Upper lobe of right lung (tissue), 1 donor: ENCODE results near the gene DENND5B. TPM values are rescaled to one million over a fixed set of nuclear protein-coding genes. Genes with fewer than 3 reads are reported as not detected.
"Not testable (repeated sequence)": the region's sequence is repeated elsewhere in the genome, so short reads cannot be mapped to it uniquely, and the experiment has no call there.

ENCODE experiments used
- ATAC-seq: fragments of 200-7000 bp; cut with Tn5 transposase; one replicate; pipeline ENCODE4 v1.9.1; 2020; ENCODE audit warnings: mild to moderate bottlenecking, moderate library complexity
- DNase-seq: peaks from one replicate; pipeline ENCODE4 v3.0.0-alpha.2; 2020
- H3K27ac ChIP-seq: fragments of 200-600 bp; one replicate; pipeline ENCODE4 v1.8.0; 2022
- H3K27me3 ChIP-seq: fragments of 200-600 bp; one replicate; pipeline ENCODE4 v1.8.0; 2022; ENCODE audit warnings: mild to moderate bottlenecking
- H3K36me3 ChIP-seq: fragments of 200-600 bp; one replicate; pipeline ENCODE4 v1.8.0; 2022
- H3K4me1 ChIP-seq: fragments of 200-600 bp; one replicate; pipeline ENCODE4 v1.8.0; 2022
- H3K4me3 ChIP-seq: fragments of 200-600 bp; one replicate; pipeline ENCODE4 v1.8.0; 2022; ENCODE audit warnings: mild to moderate bottlenecking
- H3K9me3 ChIP-seq: fragments of 200-600 bp; one replicate; pipeline ENCODE4 v1.8.0; 2022
- CTCF ChIP-seq: fragments of 200-600 bp; IDR thresholded peaks from one replicate; pipeline ENCODE4 v1.8.0; 2022; ENCODE audit warnings: antibody characterized with exemption
- intact Hi-C: fragments of 100-400 bp; cut with DNase I; formaldehyde crosslinking; loops from one replicate; pipeline ENCODE4 v1.11.0; 2022
- total RNA-seq: library from RNA; stranded (reverse); fragmentation: NEBNext Ultra II Directional; extraction: Animal tissue kit (Norgen Biotek cat#: 25700); gene quantifications from one replicate; pipeline ENCODE4 v1.2.1, GENCODE V29; 2021
- donor health status: DM: no; HTN: yes; CAD: no; lungs with severe emphysema.

The DENND5B gene
- total RNA-seq, 1 donor from 2014 or later, result 7.5 TPM

DNA sequence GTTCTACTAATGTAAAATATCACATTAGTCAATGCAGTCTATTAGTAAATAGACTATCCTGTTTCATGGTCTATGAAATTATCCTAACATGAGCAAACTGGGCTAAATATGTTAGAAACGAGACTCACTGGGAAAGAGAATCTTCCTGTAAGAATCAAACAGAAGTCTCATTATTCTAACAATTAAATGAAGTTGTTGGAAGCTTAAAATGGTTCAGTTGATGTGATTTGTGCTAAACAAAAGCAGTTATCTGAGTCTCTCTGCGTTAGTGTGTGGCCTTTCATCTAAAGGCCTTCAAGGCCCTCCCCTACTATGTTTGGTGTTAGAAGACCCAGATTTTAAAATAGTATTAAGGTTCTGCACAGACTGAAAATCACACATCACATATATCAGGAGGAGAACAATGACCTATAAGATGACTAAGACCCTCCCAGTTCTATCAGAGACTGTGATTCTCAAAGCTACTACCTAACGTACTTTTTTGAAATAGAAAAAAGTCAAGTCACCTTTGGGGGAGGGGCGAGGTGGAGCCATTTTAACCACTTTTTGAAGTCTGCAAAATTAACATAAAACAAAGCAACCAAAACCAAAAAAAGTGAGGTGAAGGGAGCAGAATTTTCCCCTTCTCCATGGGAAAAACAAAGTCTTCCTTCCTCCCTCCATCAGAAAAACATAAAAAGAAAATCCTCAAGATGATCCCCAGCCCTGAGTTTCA, 82.3 kb downstream of the DENND5B start:
- Histone ChIP-seq H3K4me1 (no peaks in the 10 kb centered on the region), H3K27me3 (no peaks in the 10 kb centered on the region), H3K4me3 (no peak overlapping the region), H3K9me3 (no peaks in the 10 kb centered on the region), H3K36me3 (no peaks in the 10 kb centered on the region), H3K27ac (no peak overlapping the region)
- ATAC-seq (no peak), DNase-seq (no peak)
- TF ChIP-seq CTCF, result no peak
- intact Hi-C loops, result no loop called here

GRCh38 chr12:31507966-31508365, 83.0 kb downstream of the DENND5B start:
- Histone ChIP-seq H3K27ac (no peak overlapping the region), H3K4me1 (no peaks in the 10 kb centered on the region), H3K9me3 (no peaks in the 10 kb centered on the region), H3K4me3 (no peak overlapping the region), H3K36me3 (no peaks in the 10 kb centered on the region), H3K27me3 (no peaks in the 10 kb centered on the region)
- intact Hi-C loops, result no loop called here
- TF ChIP-seq CTCF, result no peak
- DNase-seq (no peak), ATAC-seq (no peak)

- TF ChIP-seq CTCF, result no peak
- Histone ChIP-seq H3K27me3 (no peaks in the 10 kb centered on the region), H3K9me3 (no peaks in the 10 kb centered on the region), H3K4me1 (no peaks in the 10 kb centered on the region), H3K4me3 (no peak overlapping the region), H3K27ac (no peak overlapping the region), H3K36me3 (no peaks in the 10 kb centered on the region)
- intact Hi-C loops, result no loop called here
- no peak for ATAC-seq
- DNase-seq, result no peak
Observed at GRCh38 chr12:31506515-31507306, 84.2 kb downstream of the DENND5B start.

GRCh38 chr12:31504625-31505222, 86.2 kb downstream of the DENND5B start:
- ATAC-seq, result no peak
- Histone ChIP-seq H3K4me1 (no peaks in the 10 kb centered on the region), H3K9me3 (no peaks in the 10 kb centered on the region), H3K27me3 (no peaks in the 10 kb centered on the region), H3K36me3 (no peaks in the 10 kb centered on the region), H3K4me3 (no peak overlapping the region), H3K27ac (no peak overlapping the region)
- intact Hi-C loops, result no loop called here
- no peak for TF ChIP-seq CTCF
- DNase-seq, result no peak

DNA sequence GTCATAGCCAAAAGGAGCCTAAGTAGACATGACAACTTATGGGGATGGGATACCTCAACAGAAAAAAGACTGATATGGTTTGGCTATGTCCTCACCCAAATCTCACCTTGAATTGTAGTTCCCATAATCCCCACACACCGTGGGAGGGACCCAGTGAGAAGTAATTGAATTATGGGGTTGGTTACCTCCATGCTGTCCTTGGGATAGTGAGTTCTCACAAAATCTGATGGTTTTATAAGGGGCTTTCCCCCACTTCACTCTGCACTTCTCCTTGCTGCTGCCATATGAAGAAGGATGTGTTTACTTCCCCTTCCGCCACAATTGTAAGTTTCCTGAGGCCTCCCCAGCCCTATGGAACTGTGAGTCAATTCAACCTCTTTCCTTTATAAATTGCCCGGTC, 89.9 kb downstream of the DENND5B start:
- ATAC-seq, H3K4me1 ChIP-seq, intact Hi-C loops, DNase-seq, H3K27me3 ChIP-seq, H3K4me3 ChIP-seq, H3K36me3 ChIP-seq, H3K27ac ChIP-seq, H3K9me3 ChIP-seq: not testable (repeated sequence)

- Histone ChIP-seq H3K27ac (no peak overlapping the region), H3K27me3 (no peaks in the 10 kb centered on the region), H3K4me3 (no peak overlapping the region), H3K9me3 (no peaks in the 10 kb centered on the region), H3K4me1 (no peaks in the 10 kb centered on the region), H3K36me3 (no peaks in the 10 kb centered on the region)
- DNase-seq, result no peak
- intact Hi-C loops, result no loop called here
- no peak for TF ChIP-seq CTCF
- no peak for ATAC-seq
Observed at GRCh38 chr12:31499567-31499966, 91.4 kb downstream of the DENND5B start.
